MM.1S (cell line): Measurements from ENCODE around the gene ODC1.

ENCODE experiments used
- CTCF ChIP-seq: fragments of 300-600 bp; sonication (generic); IDR thresholded peaks from 2 replicates; pipeline ENCODE4 v1.5.1; 2016; ENCODE audit warnings: antibody characterized with exemption, low read length, mixed read lengths
- EZH2 ChIP-seq: fragments of 300-600 bp; sonication (generic); optimal IDR thresholded peaks from 2 replicates; pipeline ENCODE3; 2017; ENCODE audit warnings: low read depth, mild to moderate bottlenecking, antibody characterized with exemption, low read length, mixed read lengths

- TF ChIP-seq CTCF = no peak
- no peak for TF ChIP-seq EZH2
Measured at GRCh38 chr2:10428355-10428754, 19.8 kb downstream of the ODC1 start.
